SK-N-SH treated with all-trans-retinoic acid at 6 μM for 48 hours (cell line): Measurements from ENCODE around the gene NUDT4B.
"Not testable (repeated sequence)": the region's sequence is repeated elsewhere in the genome, so short reads cannot be mapped to it uniquely, and the experiment has no call there.

Experiments
- ARNTL ChIP-seq: fragments of 450-650 bp; formaldehyde crosslinking; IDR thresholded peaks from 2 replicates; pipeline ENCODE4 v1.5.0; 2020; ENCODE audit warnings: low read depth, mild to moderate bottlenecking, moderate library complexity, borderline replicate concordance
- CREB5 ChIP-seq: fragments of 250-450 bp; sonication (Bioruptor Pico); IDR thresholded peaks from 2 replicates; pipeline ENCODE4 v1.5.1; 2020; ENCODE audit warnings: low read depth, mild to moderate bottlenecking, moderate library complexity
- GLIS3 ChIP-seq: fragments of 250-450 bp; sonication (Bioruptor Pico); IDR thresholded peaks from 2 replicates; pipeline ENCODE4 v1.5.0; 2020; ENCODE audit warnings: mild to moderate bottlenecking, moderate library complexity
- OSR1 ChIP-seq: fragments of 250-450 bp; sonication (Bioruptor Pico); IDR thresholded peaks from 2 replicates; pipeline ENCODE4 v1.8.0; 2022; ENCODE audit warnings: moderate library complexity, mild to moderate bottlenecking, inconsistent platforms
- PATZ1 ChIP-seq: fragments of 250-450 bp; sonication (Bioruptor Pico); IDR thresholded peaks from 2 replicates; pipeline ENCODE4 v1.8.0; 2020; ENCODE audit warnings: mild to moderate bottlenecking, moderate library complexity, borderline replicate concordance
- TCF4 ChIP-seq: fragments of 250-450 bp; sonication (Bioruptor Pico); IDR thresholded peaks from 2 replicates; pipeline ENCODE4 v1.8.0; 2021; ENCODE audit warnings: mild to moderate bottlenecking, moderate library complexity, borderline replicate concordance
- TSHZ2 ChIP-seq: fragments of 250-450 bp; sonication (Bioruptor Pico); IDR thresholded peaks from 2 replicates; pipeline ENCODE4 v1.5.0; 2020; ENCODE audit warnings: mild to moderate bottlenecking, moderate library complexity
- ZC3H10 ChIP-seq: fragments of 250-450 bp; sonication (Bioruptor Pico); IDR thresholded peaks from 2 replicates; pipeline ENCODE4 v1.5.1; 2021; ENCODE audit warnings: mild to moderate bottlenecking, moderate library complexity
- ZFP3 ChIP-seq: fragments of 250-450 bp; sonication (Bioruptor Pico); IDR thresholded peaks from 2 replicates; pipeline ENCODE4 v1.5.0; 2020; ENCODE audit warnings: mild to moderate bottlenecking, moderate library complexity
- ZNF70 ChIP-seq: fragments of 450-650 bp; formaldehyde crosslinking; IDR thresholded peaks from 2 replicates; pipeline ENCODE4 v1.5.0; 2020; ENCODE audit warnings: mild to moderate bottlenecking, moderate library complexity

GRCh38 chr1:148734311-148734662 is 14.3 kb upstream of the NUDT4B start:
- TF ChIP-seq ZFP3, ARNTL, GLIS3, PATZ1, TSHZ2, OSR1, CREB5, ZC3H10, TCF4, ZNF70 (CRISPR knock-in tag): not testable (repeated sequence)
